Left ventricle myocardium inferior (tissue), 1 donor: ENCODE measurements around the gene TNFRSF1A. TPM values are rescaled to one million over a fixed set of nuclear protein-coding genes. Genes with fewer than 3 reads are reported as not detected.
A peak's percentile ranks its signal among the peaks of the same experiment; 100 is the strongest.
"Not testable (repeated sequence)": the region's sequence is repeated elsewhere in the genome, so short reads cannot be mapped to it uniquely, and the experiment has no call there.

ENCODE experiments used
- DNase-seq: peaks from one replicate; pipeline ENCODE4 v3.0.0-alpha.2; 2020
- H3K27ac ChIP-seq: fragments of 200-600 bp; replicated peaks from 2 replicates; pipeline ENCODE4 v1.8.0; 2021
- H3K27me3 ChIP-seq: fragments of 200-600 bp; 2 replicates; pipeline ENCODE4 v1.8.0; 2021; ENCODE audit warnings: low read depth
- H3K36me3 ChIP-seq: fragments of 200-600 bp; 2 replicates; pipeline ENCODE4 v1.8.0; 2021
- H3K4me1 ChIP-seq: fragments of 200-600 bp; 2 replicates; pipeline ENCODE4 v1.8.0; 2021
- H3K4me3 ChIP-seq: fragments of 200-600 bp; 2 replicates; pipeline ENCODE4 v1.8.0; 2021; ENCODE audit warnings: mild to moderate bottlenecking, moderate library complexity
- H3K9me3 ChIP-seq: fragments of 200-600 bp; replicated peaks from 2 replicates; pipeline ENCODE4 v1.8.0; 2021
- intact Hi-C: fragments of 100-400 bp; cut with micrococcal nuclease; formaldehyde crosslinking; loops from one replicate; pipeline ENCODE4 v1.11.0; 2022
- total RNA-seq: library from RNA; stranded (reverse); fragmentation: NEBNext Ultra II Directional; extraction: Animal tissue kit (Norgen Biotek cat#: 25700); gene quantifications from one replicate; pipeline ENCODE4 v1.2.1, GENCODE V29; 2021
- TF ChIP-seq, protein P1 (sequence below): fragments of 200-600 bp; IDR thresholded peaks from 2 replicates; pipeline ENCODE4 v1.8.0; 2021; ENCODE audit warnings: antibody characterized with exemption, mild to moderate bottlenecking, borderline replicate concordance
- donor health status: DM: no; HTN: yes; CAD: no; lungs with severe emphysema.

The TNFRSF1A gene
- total RNA-seq, 1 donor from 2014 or later: 45.6 TPM

GRCh38 chr12:6294156-6295093, 47.5 kb downstream of the TNFRSF1A start:
- no peak for DNase-seq

GRCh38 chr12:6292606-6293005, 49.3 kb downstream of the TNFRSF1A start:
- intact Hi-C loops: no loop called here
- H3K4me3 ChIP-seq: no peak overlapping the region
- no peaks in the 10 kb centered on the region for H3K9me3 ChIP-seq
- H3K27me3 ChIP-seq: no peaks in the 10 kb centered on the region
- peaks cover 27% of the 10 kb centered on the region for H3K4me1 ChIP-seq
- no peak for DNase-seq
- no peaks in the 10 kb centered on the region for H3K36me3 ChIP-seq
- H3K27ac ChIP-seq: no peak overlapping the region
- TF ChIP-seq, protein P1, sequence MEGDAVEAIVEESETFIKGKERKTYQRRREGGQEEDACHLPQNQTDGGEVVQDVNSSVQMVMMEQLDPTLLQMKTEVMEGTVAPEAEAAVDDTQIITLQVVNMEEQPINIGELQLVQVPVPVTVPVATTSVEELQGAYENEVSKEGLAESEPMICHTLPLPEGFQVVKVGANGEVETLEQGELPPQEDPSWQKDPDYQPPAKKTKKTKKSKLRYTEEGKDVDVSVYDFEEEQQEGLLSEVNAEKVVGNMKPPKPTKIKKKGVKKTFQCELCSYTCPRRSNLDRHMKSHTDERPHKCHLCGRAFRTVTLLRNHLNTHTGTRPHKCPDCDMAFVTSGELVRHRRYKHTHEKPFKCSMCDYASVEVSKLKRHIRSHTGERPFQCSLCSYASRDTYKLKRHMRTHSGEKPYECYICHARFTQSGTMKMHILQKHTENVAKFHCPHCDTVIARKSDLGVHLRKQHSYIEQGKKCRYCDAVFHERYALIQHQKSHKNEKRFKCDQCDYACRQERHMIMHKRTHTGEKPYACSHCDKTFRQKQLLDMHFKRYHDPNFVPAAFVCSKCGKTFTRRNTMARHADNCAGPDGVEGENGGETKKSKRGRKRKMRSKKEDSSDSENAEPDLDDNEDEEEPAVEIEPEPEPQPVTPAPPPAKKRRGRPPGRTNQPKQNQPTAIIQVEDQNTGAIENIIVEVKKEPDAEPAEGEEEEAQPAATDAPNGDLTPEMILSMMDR: no peak

More at GRCh38 chr12:6294156-6295093, 47.5 kb downstream of the TNFRSF1A start:
- intact Hi-C loops: no loop called here
- no peaks in the 10 kb centered on the region for H3K27me3 ChIP-seq
- no peaks in the 10 kb centered on the region for H3K9me3 ChIP-seq
- no peaks in the 10 kb centered on the region for H3K36me3 ChIP-seq
- no peak overlapping the region for H3K4me3 ChIP-seq
- TF ChIP-seq, protein P1: no peak
- peaks cover 27% of the 10 kb centered on the region for H3K4me1 ChIP-seq
- H3K27ac ChIP-seq: peak overlapping the region; percentile 77

GRCh38 chr12:6289906-6290305, 52.0 kb downstream of the TNFRSF1A start:
- intact Hi-C loops: not testable (repeated sequence)

GRCh38 chr12:6289081-6289480, 52.8 kb downstream of the TNFRSF1A start:
- H3K4me3 ChIP-seq, H3K27ac ChIP-seq, H3K27me3 ChIP-seq, intact Hi-C loops, H3K4me1 ChIP-seq, H3K36me3 ChIP-seq, H3K9me3 ChIP-seq, DNase-seq: not testable (repeated sequence)

More at GRCh38 chr12:6289906-6290305, 52.0 kb downstream of the TNFRSF1A start:
- H3K4me3 ChIP-seq, DNase-seq, H3K27me3 ChIP-seq, H3K36me3 ChIP-seq, H3K27ac ChIP-seq, H3K9me3 ChIP-seq: not testable (repeated sequence)
- peaks cover 12% of the 10 kb centered on the region for H3K4me1 ChIP-seq

- Histone ChIP-seq H3K4me1 (peaks cover 7% of the 10 kb centered on the region), H3K9me3 (no peaks in the 10 kb centered on the region), H3K4me3 (no peak overlapping the region), H3K27ac (no peak overlapping the region), H3K36me3 (no peaks in the 10 kb centered on the region), H3K27me3 (peaks cover 6% of the 10 kb centered on the region)
- no peak for DNase-seq
- TF ChIP-seq, protein P1: no peak
- intact Hi-C loops: no loop called here
Measured at GRCh38 chr12:6288235-6288634, 53.6 kb downstream of the TNFRSF1A start.

DNA sequence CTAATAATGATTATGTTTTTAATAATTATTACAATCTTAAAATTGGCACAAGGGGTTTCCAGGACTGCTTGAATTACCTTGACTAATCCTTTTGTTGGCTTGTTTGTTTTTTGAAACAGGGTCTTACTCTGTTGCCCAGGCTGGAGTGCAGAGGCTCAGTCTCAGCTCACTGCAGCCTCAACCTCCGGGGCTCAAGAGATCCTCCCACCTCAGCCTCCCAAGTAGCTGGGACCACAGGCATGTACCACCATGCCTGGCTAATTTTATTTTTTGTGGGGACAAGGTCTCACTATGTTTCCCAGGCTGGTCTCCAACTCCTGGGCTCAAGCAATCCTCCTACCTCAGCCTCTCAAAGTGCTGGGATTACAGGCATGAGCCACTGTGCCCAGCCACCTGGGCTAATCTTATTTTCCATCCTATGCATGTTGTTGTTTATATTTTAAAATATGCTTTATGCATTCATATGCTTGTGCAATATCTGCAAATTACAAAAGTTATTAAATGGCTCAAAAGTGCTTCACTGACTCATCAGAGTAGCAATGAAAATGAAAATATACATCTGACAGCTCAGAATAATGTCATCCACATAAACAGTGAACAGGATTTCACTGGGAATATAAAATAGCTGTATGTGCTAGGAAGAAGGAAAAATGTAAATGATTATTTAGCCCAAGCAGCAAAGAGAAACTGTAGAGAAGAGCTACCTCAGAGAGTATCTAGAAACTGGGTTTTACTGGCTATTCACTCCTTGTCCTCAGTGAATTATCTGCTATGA, 56.2 kb downstream of the TNFRSF1A start:
- peaks cover 7% of the 10 kb centered on the region for H3K4me1 ChIP-seq
- H3K36me3 ChIP-seq: no peaks in the 10 kb centered on the region
- DNase-seq: no peak

More for the DNA sequence above, 56.2 kb downstream of the TNFRSF1A start:
- intact Hi-C loops: loop anchor here (2.0 kb wide), 1 partner anchor 89 kb away; no protein-coding TSS in a partner anchor
- no peak overlapping the region for H3K27ac ChIP-seq
- H3K9me3 ChIP-seq: no peaks in the 10 kb centered on the region
- TF ChIP-seq, protein P1: no peak
- no peak overlapping the region for H3K4me3 ChIP-seq
- H3K27me3 ChIP-seq: peaks cover 6% of the 10 kb centered on the region
